Measurements from ENCODE around the gene FSCB. TPM values are rescaled to one million over a fixed set of nuclear protein-coding genes. Genes with fewer than 3 reads are reported as not detected.
"Not testable (repeated sequence)": the region's sequence is repeated elsewhere in the genome, so short reads cannot be mapped to it uniquely, and the experiment has no call there.

FSCB gene
- not detected for polyA plus RNA-seq (ENCODE audit: insufficient read length in 4 of 4)

DNA sequence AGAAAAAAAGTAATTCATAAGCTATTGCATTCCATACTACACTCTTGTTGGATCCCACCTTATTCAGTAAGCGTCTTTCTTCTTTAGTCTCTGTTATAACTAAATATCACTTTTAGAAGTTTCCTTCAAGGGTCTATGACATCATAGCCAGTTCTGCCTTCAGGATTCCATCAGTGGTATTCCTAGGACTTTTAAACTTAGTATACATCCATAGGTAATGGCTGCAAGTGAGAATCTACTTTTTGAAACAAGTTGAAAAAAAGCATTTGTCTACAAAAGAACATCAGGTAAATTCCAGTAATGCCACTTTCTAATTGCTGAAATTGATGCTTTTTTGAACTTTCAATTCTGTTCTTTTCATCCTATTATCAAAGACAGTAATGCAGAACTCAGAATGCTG is at the start of gene FSCB:
Gene FSCB, minus strand, starts transcription at position 101 of the 400 bp plus-strand sequence. CDS start 296 bp downstream, outside the sequence.
- no peak for DNase-seq (ENCODE audit: low read depth in 4 of 4, low spot score in 3 of 4)

DNA sequence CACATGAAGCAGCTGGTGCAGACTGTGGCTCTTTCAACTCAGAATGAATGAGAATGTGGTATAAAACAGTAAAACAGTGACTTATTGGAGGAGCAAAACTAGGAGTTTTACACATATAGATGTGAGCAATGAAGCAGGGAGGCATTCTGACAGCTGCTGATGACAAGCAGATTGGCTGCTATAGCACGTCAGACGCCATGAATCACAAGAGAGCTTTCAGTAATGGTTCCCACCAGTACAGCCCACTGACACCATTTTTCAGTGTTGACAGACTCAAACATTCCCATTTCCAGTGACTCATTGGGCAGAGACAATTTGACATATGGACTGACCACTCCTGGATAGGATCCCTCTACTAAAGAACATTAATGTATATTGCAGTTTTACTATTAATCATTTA is 24.6 kb upstream of the FSCB start:
- no peak for DNase-seq (ENCODE audit: low read depth in 4 of 4, low spot score in 3 of 4)

- no peak for DNase-seq (ENCODE audit: low read depth in 4 of 4, low spot score in 3 of 4)
These were observed 23.4 kb upstream of the FSCB start for GRCh38 chr14:44530475-44530874.

DNA sequence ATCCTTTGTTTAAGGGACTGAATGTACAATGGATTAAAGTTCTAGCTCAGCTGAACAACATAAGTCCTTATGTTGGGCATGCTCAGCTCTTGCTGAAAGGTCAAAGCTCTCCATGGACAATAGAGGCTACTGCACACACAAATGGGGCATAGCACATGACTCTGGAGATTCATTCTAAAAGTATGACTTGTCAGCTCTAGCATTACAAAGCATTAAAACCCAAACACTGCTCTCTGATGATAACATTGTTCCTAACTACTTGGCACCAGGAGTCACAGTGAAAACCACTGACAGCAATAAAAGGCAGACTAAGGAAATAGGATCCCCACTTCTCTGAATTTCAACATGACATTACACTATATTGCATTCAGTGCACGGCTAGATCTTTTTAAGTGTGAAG is 21.9 kb upstream of the FSCB start:
- DNase-seq (ENCODE audit: low read depth in 4 of 4, low spot score in 3 of 4): no peak

DNA sequence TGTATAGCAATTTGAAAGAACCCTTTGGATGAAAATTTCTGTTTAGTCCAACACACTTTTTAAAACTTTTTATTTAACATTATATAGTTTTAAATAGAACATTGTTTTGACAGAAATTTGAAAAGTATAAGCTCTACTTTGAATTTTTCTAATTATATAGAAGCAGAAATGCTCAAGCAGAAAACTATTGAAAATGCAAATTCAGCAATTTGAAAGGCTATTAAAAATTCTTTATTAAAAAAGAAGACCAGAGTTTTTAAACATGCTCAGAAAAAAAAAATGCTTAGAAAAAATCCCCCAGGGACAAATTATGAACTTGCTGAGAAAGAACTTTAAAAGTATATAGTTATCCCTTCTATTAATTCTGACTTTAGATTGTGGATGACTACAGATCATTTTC is 21.1 kb upstream of the FSCB start:
- no peak for DNase-seq (ENCODE audit: low read depth in 4 of 4, low spot score in 3 of 4)

GRCh38 chr14:44525237-44525636 is 18.2 kb upstream of the FSCB start:
- no peak for DNase-seq (ENCODE audit: low read depth in 4 of 4, low spot score in 3 of 4)

DNA sequence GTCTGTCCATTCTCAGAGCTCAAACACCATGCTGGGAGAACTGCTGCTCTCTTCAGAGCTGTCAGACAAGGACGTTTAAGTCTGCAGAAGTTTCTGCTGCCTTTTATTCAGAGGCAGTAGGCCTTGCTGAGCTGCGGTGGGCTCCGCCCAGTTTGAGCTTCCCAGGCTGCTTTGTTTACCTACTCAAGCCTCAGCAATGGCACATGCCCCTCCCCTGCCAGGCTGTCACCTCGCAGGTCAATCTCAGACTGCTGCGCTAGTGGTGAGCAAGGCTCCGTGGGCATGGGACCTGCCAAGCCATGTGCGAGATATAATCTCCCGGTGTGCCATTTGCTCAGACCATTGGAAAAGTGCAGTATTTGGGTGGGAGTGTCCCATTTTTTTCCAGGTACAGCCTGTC is 8.6 kb upstream of the FSCB start:
- not testable (repeated sequence) for DNase-seq (ENCODE audit: low read depth in 4 of 4, low spot score in 3 of 4)

DNA sequence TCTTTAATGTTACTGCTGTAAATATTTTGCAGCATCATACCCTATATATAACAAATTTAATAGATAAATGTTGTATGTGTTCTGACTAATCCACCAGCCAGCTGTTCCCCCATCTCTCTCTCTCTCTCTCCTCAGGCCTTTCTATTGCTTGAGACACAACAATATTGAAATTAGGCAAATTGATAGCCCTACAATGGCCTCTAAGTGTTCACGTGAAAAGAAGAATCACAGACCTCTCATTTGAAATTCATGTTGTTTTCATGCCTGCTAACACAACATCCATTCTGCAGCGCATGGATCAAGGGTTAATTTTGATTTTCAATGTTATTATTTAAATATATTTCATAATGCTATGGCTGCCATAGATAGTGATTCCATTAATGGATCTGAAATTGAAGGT is 1.8 kb upstream of the FSCB start:
- no peak for DNase-seq (ENCODE audit: low read depth in 4 of 4, low spot score in 3 of 4)

- DNase-seq (ENCODE audit: low read depth in 4 of 4, low spot score in 3 of 4): no peak
These were observed 1.5 kb downstream of the FSCB start for GRCh38 chr14:44505588-44505987.

- no peak for DNase-seq (ENCODE audit: low read depth in 4 of 4, low spot score in 3 of 4)
These were observed 9.9 kb downstream of the FSCB start for GRCh38 chr14:44497148-44497547.

DNA sequence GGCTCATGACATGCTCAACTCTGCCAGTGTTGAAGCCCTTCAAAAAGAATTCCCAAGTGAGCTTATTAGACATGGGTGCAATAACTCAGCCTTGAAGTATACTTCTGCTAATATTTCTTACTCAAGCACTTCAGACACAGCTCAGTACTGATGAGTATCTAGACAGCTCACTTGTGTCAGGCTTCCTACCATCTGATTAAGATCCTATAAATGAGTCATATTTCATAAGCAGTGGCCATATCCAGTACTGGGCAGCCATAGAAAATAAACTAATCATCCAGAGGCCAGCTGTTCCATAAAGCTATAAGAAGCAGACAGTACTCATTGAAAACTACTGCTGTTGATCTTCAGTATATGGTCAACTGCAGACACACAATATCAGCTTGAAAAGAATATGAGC is 12.9 kb downstream of the FSCB start:
- no peak for DNase-seq (ENCODE audit: low read depth in 4 of 4, low spot score in 3 of 4)

- no peak for DNase-seq (ENCODE audit: low read depth in 4 of 4, low spot score in 3 of 4)
These were observed 16.1 kb downstream of the FSCB start for GRCh38 chr14:44490966-44491365.

GRCh38 chr14:44477953-44478352 is 29.1 kb downstream of the FSCB start:
- DNase-seq (ENCODE audit: low read depth in 4 of 4, low spot score in 3 of 4): no peak

DNA sequence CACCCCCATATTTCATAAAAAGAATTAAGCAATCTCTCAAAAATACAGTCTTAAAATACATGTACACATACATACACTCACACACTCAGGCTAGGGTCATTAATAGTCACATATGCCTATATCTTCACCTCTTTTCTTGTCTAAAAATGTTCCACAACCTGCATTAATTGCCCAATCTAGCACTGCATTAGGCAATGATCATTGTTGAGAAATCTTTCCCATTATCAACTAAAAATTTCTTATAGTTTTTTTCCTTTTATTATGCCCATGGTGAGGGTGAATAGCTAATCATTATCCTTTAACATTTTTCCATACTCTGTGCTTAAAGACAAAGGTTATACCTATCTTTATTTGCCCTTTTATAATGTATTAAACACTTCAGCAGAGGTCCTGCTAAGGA is 38.3 kb downstream of the FSCB start:
- DNase-seq (ENCODE audit: low read depth in 4 of 4, low spot score in 3 of 4): no peak

DNA sequence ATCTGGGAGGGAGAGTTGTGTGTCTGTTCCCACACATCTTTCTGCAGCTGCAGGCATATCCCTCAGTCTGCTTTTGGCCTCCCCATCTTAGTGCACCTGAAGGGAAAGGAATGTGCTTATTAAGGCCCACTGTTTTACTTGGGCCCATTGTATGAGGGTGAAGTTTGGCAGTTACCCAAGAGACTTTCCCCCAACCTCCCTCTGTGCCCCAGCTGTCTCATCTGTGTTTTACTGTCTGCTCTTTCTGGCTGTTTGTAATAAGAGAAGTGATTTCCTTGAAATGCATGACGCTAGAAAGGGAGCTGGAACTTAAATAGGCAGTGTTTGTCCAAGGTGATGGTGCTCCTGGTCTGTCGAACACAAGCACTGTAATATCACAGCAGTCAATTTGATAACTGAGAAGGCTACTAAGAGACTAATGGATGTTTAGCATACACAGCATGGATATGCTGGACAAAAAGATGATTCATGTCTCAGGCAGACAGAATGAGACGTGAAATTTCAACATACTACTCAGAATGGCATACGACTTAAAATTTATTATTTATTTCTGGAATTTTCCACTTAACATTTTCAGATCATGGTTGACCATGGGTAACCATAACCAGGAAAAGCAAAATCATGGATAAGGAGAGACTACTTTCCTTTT is 43.6 kb downstream of the FSCB start:
- DNase-seq (ENCODE audit: low read depth in 4 of 4, low spot score in 3 of 4): no peak

- no peak for DNase-seq (ENCODE audit: low read depth in 4 of 4, low spot score in 3 of 4)
These were observed 44.7 kb downstream of the FSCB start for GRCh38 chr14:44462381-44462780.

DNA sequence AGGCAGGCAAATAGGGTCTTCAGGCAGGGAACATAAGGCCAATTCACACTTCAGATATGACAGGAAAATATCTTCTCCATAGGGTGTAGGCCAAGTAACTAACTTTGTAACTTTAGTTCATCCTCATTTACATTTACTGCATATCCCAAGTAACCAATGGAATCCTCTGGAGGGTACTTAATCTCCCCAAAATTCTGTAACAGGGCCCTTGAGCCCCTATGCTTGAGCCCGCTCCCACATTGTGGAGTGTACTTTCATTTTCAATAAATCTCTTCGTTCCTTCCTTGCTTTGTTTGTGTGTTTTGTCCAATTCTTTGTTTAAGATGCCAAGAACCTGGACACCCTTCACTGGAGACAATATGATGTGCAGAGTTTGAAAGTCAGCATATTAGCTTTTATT is 45.3 kb downstream of the FSCB start:
- no peak for DNase-seq (ENCODE audit: low read depth in 4 of 4, low spot score in 3 of 4)
